SK-N-SH treated with all-trans-retinoic acid at 6 μM for 48 hours (cell line): ENCODE measurements around the gene CROT.

Source experiments
- ATAC-seq: fragments of 200-7000 bp; cut with Tn5 transposase; 3 replicates; pipeline ENCODE4 v1.9.1; 2020; ENCODE audit warnings: mild to moderate bottlenecking, moderate library complexity
- ARNTL ChIP-seq: fragments of 450-650 bp; formaldehyde crosslinking; IDR thresholded peaks from 2 replicates; pipeline ENCODE4 v1.5.0; 2020; ENCODE audit warnings: low read depth, mild to moderate bottlenecking, moderate library complexity, borderline replicate concordance
- BACH2 ChIP-seq: fragments of 250-450 bp; sonication (Bioruptor Pico); IDR thresholded peaks from 2 replicates; pipeline ENCODE4 v1.9.0; 2021; ENCODE audit warnings: mild to moderate bottlenecking, borderline replicate concordance
- GLIS3 ChIP-seq: fragments of 250-450 bp; sonication (Bioruptor Pico); IDR thresholded peaks from 2 replicates; pipeline ENCODE4 v1.5.0; 2020; ENCODE audit warnings: mild to moderate bottlenecking, moderate library complexity
- ISL1 ChIP-seq: fragments of 250-450 bp; sonication (Bioruptor Pico); IDR thresholded peaks from 2 replicates; pipeline ENCODE4 v2.1.2; 2022; ENCODE audit warnings: mild to moderate bottlenecking, moderate library complexity
- OSR1 ChIP-seq: fragments of 250-450 bp; sonication (Bioruptor Pico); IDR thresholded peaks from 2 replicates; pipeline ENCODE4 v1.8.0; 2022; ENCODE audit warnings: moderate library complexity, mild to moderate bottlenecking, inconsistent platforms
- RARB ChIP-seq: fragments of 250-450 bp; sonication (Bioruptor Pico); IDR thresholded peaks from 2 replicates; pipeline ENCODE4 v1.8.0; 2021; ENCODE audit warnings: mild to moderate bottlenecking, moderate library complexity
- SNAI2 ChIP-seq: fragments of 250-450 bp; sonication (Bioruptor Pico); IDR thresholded peaks from 2 replicates; pipeline ENCODE4 v1.5.0; 2020; ENCODE audit warnings: mild to moderate bottlenecking, moderate library complexity
- TCF4 ChIP-seq: fragments of 250-450 bp; sonication (Bioruptor Pico); IDR thresholded peaks from 2 replicates; pipeline ENCODE4 v1.8.0; 2021; ENCODE audit warnings: mild to moderate bottlenecking, moderate library complexity, borderline replicate concordance
- TOX ChIP-seq: fragments of 250-450 bp; sonication (Bioruptor Pico); IDR thresholded peaks from 2 replicates; pipeline ENCODE4 v1.8.0; 2021; ENCODE audit warnings: mild to moderate bottlenecking, moderate library complexity, borderline replicate concordance
- TSHZ2 ChIP-seq: fragments of 250-450 bp; sonication (Bioruptor Pico); IDR thresholded peaks from 2 replicates; pipeline ENCODE4 v1.5.0; 2020; ENCODE audit warnings: mild to moderate bottlenecking, moderate library complexity
- ZC3H10 ChIP-seq: fragments of 250-450 bp; sonication (Bioruptor Pico); IDR thresholded peaks from 2 replicates; pipeline ENCODE4 v1.5.1; 2021; ENCODE audit warnings: mild to moderate bottlenecking, moderate library complexity
- ZFP3 ChIP-seq: fragments of 250-450 bp; sonication (Bioruptor Pico); IDR thresholded peaks from 2 replicates; pipeline ENCODE4 v1.5.0; 2020; ENCODE audit warnings: mild to moderate bottlenecking, moderate library complexity
- ZFP30 ChIP-seq: fragments of 450-650 bp; formaldehyde crosslinking; IDR thresholded peaks from 2 replicates; pipeline ENCODE4 v1.5.0; 2022; ENCODE audit warnings: mild to moderate bottlenecking, moderate library complexity
- ZNF565 ChIP-seq: fragments of 450-650 bp; formaldehyde crosslinking; conservative IDR thresholded peaks from 2 replicates; pipeline ENCODE4 v1.5.0; 2020; ENCODE audit warnings: low read depth, mild to moderate bottlenecking, moderate library complexity
- ZNF70 ChIP-seq: fragments of 450-650 bp; formaldehyde crosslinking; IDR thresholded peaks from 2 replicates; pipeline ENCODE4 v1.5.0; 2020; ENCODE audit warnings: mild to moderate bottlenecking, moderate library complexity
- ZNF8 ChIP-seq: fragments of 450-650 bp; formaldehyde crosslinking; IDR thresholded peaks from 2 replicates; pipeline ENCODE4 v1.5.0; 2020; ENCODE audit warnings: mild to moderate bottlenecking, moderate library complexity
- TF ChIP-seq, protein P1 (sequence below): fragments of 250-450 bp; sonication (Bioruptor Pico); IDR thresholded peaks from 2 replicates; pipeline ENCODE4 v1.8.0; 2020; ENCODE audit warnings: mild to moderate bottlenecking, moderate library complexity, borderline replicate concordance
- TF ChIP-seq, protein P2 (sequence below): fragments of 250-450 bp; sonication (Bioruptor Pico); IDR thresholded peaks from 2 replicates; pipeline ENCODE4 v1.5.1; 2021; ENCODE audit warnings: mild to moderate bottlenecking, moderate library complexity
- TF ChIP-seq, protein P3 (sequence below): fragments of 250-450 bp; sonication (Bioruptor Pico); IDR thresholded peaks from 2 replicates; pipeline ENCODE4 v1.8.0; 2021; ENCODE audit warnings: low read depth, mild to moderate bottlenecking, moderate library complexity, borderline replicate concordance

CROT gene

DNA sequence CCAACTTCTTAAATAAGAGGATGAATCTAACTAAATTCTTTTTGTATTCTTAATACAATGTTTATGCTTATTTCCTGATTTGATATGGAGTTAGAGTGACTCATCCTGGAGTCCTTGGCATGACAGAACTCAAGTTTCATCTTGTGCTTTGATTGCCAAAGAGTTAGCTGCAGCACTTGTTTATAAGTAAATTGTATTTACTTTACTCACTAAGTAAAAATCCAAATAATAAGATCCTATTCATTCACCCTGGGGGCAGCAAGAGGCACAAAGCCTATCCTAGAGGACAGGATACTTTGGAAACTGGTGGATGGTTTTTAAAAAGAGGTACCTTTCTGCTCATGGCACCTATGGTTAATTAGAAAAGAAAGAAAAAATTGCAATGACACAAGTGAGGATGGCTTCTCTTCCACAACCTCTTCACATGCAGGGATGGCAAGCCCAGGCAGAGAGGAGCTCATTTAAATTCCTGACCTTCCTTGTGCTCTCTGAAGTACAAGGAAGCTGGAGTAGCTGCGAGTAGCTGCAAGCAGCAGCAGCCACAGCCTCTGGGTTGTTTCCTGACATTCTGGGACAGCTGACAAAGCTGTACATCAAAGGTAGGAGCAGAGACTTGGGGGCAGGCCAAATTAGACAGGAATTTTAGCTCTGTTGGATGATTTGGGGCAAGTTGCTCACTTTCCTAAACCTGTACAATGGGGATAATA lies 28.5 kb upstream of the CROT start (continued):
- TF ChIP-seq ISL1 (CRISPR knock-in tag) = no peak

DNA sequence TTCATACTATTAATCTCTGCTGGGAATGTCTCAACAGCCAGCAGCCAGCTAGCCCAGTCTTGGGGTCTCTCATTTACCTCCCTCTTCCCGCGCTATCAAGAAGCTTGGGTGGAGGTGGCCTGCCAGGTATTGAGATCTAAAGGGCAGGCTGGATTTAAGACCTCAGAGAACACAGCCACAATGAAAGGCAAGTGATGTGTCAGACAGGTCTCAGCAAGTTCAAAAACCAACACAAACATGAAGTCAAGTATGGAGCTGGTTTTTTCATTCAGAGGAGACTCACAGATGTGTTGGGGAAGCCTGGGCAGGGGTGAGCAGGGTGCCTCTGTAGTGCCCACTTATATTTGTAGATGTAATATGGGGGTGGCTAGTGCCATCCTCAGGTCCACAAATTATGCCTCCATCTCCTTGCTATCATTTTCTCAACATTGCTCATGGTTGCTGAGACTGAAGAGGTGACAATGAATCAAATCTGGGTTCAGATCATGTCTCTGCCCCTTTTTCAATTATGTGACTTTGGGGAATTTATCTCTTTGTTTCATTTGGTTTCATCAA lies 27.7 kb upstream of the CROT start:
- ATAC-seq = no peak
- TF ChIP-seq TSHZ2 (CRISPR knock-in tag) (no peak), OSR1 (CRISPR knock-in tag) (no peak), RARB (CRISPR knock-in tag) (no peak), ZNF565 (CRISPR knock-in tag) (no peak), TCF4 (no peak), BACH2 (CRISPR knock-in tag) (no peak), TOX (CRISPR knock-in tag) (no peak), ZNF70 (CRISPR knock-in tag) (no peak), GLIS3 (CRISPR knock-in tag) (no peak), ZC3H10 (CRISPR knock-in tag) (no peak), ARNTL (CRISPR knock-in tag) (no peak), ZNF8 (CRISPR knock-in tag) (no peak), ZFP3 (no peak), SNAI2 (no peak), ZFP30 (CRISPR knock-in tag) (no peak)
- TF ChIP-seq, protein P1, sequence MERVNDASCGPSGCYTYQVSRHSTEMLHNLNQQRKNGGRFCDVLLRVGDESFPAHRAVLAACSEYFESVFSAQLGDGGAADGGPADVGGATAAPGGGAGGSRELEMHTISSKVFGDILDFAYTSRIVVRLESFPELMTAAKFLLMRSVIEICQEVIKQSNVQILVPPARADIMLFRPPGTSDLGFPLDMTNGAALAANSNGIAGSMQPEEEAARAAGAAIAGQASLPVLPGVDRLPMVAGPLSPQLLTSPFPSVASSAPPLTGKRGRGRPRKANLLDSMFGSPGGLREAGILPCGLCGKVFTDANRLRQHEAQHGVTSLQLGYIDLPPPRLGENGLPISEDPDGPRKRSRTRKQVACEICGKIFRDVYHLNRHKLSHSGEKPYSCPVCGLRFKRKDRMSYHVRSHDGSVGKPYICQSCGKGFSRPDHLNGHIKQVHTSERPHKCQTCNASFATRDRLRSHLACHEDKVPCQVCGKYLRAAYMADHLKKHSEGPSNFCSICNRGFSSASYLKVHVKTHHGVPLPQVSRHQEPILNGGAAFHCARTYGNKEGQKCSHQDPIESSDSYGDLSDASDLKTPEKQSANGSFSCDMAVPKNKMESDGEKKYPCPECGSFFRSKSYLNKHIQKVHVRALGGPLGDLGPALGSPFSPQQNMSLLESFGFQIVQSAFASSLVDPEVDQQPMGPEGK (CRISPR knock-in tag) = no peak
- TF ChIP-seq, protein P2, sequence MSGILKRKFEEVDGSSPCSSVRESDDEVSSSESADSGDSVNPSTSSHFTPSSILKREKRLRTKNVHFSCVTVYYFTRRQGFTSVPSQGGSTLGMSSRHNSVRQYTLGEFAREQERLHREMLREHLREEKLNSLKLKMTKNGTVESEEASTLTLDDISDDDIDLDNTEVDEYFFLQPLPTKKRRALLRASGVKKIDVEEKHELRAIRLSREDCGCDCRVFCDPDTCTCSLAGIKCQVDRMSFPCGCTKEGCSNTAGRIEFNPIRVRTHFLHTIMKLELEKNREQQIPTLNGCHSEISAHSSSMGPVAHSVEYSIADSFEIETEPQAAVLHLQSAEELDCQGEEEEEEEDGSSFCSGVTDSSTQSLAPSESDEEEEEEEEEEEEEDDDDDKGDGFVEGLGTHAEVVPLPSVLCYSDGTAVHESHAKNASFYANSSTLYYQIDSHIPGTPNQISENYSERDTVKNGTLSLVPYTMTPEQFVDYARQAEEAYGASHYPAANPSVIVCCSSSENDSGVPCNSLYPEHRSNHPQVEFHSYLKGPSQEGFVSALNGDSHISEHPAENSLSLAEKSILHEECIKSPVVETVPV (CRISPR knock-in tag) = no peak
- TF ChIP-seq, protein P3, sequence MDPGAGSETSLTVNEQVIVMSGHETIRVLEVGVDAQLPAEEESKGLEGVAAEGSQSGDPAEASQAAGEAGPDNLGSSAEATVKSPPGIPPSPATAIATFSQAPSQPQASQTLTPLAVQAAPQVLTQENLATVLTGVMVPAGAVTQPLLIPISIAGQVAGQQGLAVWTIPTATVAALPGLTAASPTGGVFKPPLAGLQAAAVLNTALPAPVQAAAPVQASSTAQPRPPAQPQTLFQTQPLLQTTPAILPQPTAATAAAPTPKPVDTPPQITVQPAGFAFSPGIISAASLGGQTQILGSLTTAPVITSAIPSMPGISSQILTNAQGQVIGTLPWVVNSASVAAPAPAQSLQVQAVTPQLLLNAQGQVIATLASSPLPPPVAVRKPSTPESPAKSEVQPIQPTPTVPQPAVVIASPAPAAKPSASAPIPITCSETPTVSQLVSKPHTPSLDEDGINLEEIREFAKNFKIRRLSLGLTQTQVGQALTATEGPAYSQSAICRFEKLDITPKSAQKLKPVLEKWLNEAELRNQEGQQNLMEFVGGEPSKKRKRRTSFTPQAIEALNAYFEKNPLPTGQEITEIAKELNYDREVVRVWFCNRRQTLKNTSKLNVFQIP (CRISPR knock-in tag) = no peak

DNA sequence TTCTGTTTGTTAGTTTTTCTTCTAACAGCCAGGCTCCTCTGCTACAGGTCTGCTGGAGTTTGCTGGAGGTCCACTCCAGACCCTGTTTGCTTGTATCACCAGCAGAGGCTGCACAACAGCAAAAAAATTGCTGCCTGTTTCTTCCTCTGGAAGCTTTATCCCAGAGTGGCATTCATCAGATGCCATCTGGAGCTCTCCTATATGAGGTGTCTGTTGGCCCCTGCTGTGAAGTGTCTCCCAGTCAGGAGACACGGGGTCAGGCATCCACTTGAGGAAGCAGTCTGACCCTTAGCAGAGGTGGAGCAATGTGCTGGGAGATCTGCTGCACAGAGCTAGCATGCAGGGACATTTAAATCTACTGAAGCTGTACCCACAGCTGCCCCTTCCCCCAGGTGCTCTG lies 26.7 kb upstream of the CROT start:
- no peak for TF ChIP-seq ZNF565 (CRISPR knock-in tag)
- no peak for TF ChIP-seq ISL1 (CRISPR knock-in tag)
- no peak for TF ChIP-seq ZC3H10 (CRISPR knock-in tag)
- TF ChIP-seq SNAI2 = no peak
- no peak for TF ChIP-seq OSR1 (CRISPR knock-in tag)
- TF ChIP-seq TOX (CRISPR knock-in tag) = no peak
- no peak for TF ChIP-seq ZFP30 (CRISPR knock-in tag)
- TF ChIP-seq GLIS3 (CRISPR knock-in tag) = no peak
- peak; percentile 49 for ATAC-seq

DNA sequence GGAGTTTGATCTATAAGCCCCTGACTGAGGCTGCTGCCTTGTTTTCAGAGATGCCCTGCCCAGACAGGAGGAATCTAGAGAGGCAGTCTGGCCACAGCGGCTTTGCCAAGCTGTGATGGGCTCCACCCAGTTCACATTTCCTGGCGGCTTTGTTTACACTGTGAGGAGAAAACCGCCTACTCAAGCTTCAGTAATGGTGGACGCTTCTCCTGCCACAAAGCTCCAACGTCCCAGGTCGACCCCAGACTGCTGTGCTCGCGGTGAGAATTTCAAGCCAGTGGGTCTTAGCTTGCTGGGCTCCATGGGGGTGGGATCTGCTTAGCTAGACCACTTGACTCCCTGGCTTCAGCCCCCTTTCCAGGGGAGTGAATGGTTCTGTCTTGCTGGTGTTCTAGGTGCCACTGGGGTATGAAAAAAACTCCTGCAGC lies 26.3 kb upstream of the CROT start:
- peak; percentile 10; the same call in 1 of the 3 replicates for ATAC-seq
